IMR-90 (cell line): ENCODE results near the gene LYSMD3. TPM values are rescaled to one million over a fixed set of nuclear protein-coding genes. Genes with fewer than 3 reads are reported as not detected.

Experiments
- ATAC-seq: fragments of 200-7000 bp; cut with Tn5 transposase; 2 replicates; pipeline ENCODE4 v1.9.1; 2020; ENCODE audit warnings: low read depth, mild to moderate bottlenecking, moderate library complexity
- BruUV-seq: library from RNA; stranded (reverse); fragments of 400-500 nt; replicated peaks from 2 replicates; lab custom pipeline; 2021; lab: Mats Ljungman, UMichigan
- CTCF ChIA-PET: fragments of 300-600 bp; formaldehyde crosslinking; extraction: SDS; loops from one replicate; lab custom pipeline; 2021; ENCODE audit warnings: antibody characterized with exemption; lab: Yijun Ruan, JAX
- POLR2A ChIA-PET: fragments of 300-600 bp; sonication (Branson Sonifier 250); formaldehyde crosslinking; loops from one replicate; lab custom pipeline; 2022; ENCODE audit warnings: antibody characterized with exemption; ENCODE audit not compliant: unreplicated experiment; lab: Charles Lee
- DNase-seq: peaks from one replicate; pipeline ENCODE4 v3.0.0; 2013
- H2AFZ ChIP-seq: replicated peaks from 2 replicates; pipeline ENCODE3; 2013; ENCODE audit warnings: low read length, mild to moderate bottlenecking; ENCODE audit not compliant: poor library complexity
- H2AK5ac ChIP-seq: 2 replicates; pipeline ENCODE4 v1.6.1; 2013; ENCODE audit warnings: low read depth, low read length, inconsistent platforms
- H2AK9ac ChIP-seq: replicated peaks from 2 replicates; pipeline ENCODE3; 2013; ENCODE audit warnings: mild to moderate bottlenecking, low read depth, low read length, moderate library complexity; ENCODE audit not compliant: poor library complexity
- H2BK120ac ChIP-seq: 2 replicates; pipeline ENCODE4 v1.6.1; 2013; ENCODE audit warnings: low read depth, low read length, inconsistent platforms
- H2BK15ac ChIP-seq: 3 replicates; pipeline ENCODE4 v1.6.1; 2013; ENCODE audit warnings: low read depth, low read length, inconsistent platforms
- H2BK20ac ChIP-seq: 2 replicates; pipeline ENCODE4 v1.6.1; 2013; ENCODE audit warnings: low read depth, mild to moderate bottlenecking, inconsistent platforms, low read length, moderate library complexity
- H2BK5ac ChIP-seq: 2 replicates; pipeline ENCODE4 v1.6.1; 2013; ENCODE audit warnings: mild to moderate bottlenecking, low read depth, low read length, inconsistent platforms; ENCODE audit not compliant: poor library complexity, severe bottlenecking
- H3K14ac ChIP-seq: replicated peaks from 2 replicates; pipeline ENCODE4 v1.6.1; 2013; ENCODE audit warnings: low read depth, low read length, inconsistent platforms
- H3K18ac ChIP-seq: 2 replicates; pipeline ENCODE4 v1.6.1; 2013; ENCODE audit warnings: low read depth, low read length, control low read depth
- H3K23ac ChIP-seq: 2 replicates; pipeline ENCODE4 v1.6.1; 2013; ENCODE audit warnings: low read depth, low read length, inconsistent platforms
- H3K27ac ChIP-seq: 2 replicates; pipeline ENCODE4 v1.5.1; 2013; ENCODE audit warnings: mild to moderate bottlenecking, control low read depth, low read length; ENCODE audit not compliant: insufficient read depth
- H3K27me3 ChIP-seq: 2 replicates; pipeline ENCODE4 v1.6.1; 2013; ENCODE audit warnings: low read length; ENCODE audit not compliant: control insufficient read depth, insufficient read depth
- H3K36me3 ChIP-seq: 2 replicates; pipeline ENCODE4 v1.6.1; 2013; ENCODE audit warnings: low read length, mixed read lengths; ENCODE audit not compliant: control insufficient read depth, insufficient read depth
- H3K4ac ChIP-seq: 2 replicates; pipeline ENCODE4 v1.6.1; 2013; ENCODE audit warnings: low read depth, low read length, inconsistent platforms
- H3K4me1 ChIP-seq: 2 replicates; pipeline ENCODE4 v1.6.1; 2013; ENCODE audit warnings: low read length, mixed read lengths; ENCODE audit not compliant: control insufficient read depth, insufficient read depth
- H3K4me2 ChIP-seq: 2 replicates; pipeline ENCODE4 v1.6.1; 2013; ENCODE audit warnings: low read depth, mild to moderate bottlenecking, control low read depth, low read length, moderate library complexity
- H3K4me3 ChIP-seq: 2 replicates; pipeline ENCODE4 v1.5.1; 2013; ENCODE audit warnings: low read depth, mild to moderate bottlenecking, control low read depth, low read length, moderate library complexity; ENCODE audit not compliant: insufficient read depth
- H3K56ac ChIP-seq: 2 replicates; pipeline ENCODE4 v1.6.1; 2013; ENCODE audit warnings: low read length, inconsistent platforms; ENCODE audit not compliant: insufficient read depth; ENCODE audit errors: extremely low read depth
- H3K79me1 ChIP-seq, 2 experiments: 2 replicates each; pipeline ENCODE4 v1.6.1; 2013; ENCODE audit warnings: low read length in 2 of 2, inconsistent platforms in 1 of 2, low read depth in 1 of 2
- H3K9ac ChIP-seq: 2 replicates; pipeline ENCODE4 v1.6.1; 2013; ENCODE audit warnings: low read depth, low read length, control low read depth
- H3K9me1 ChIP-seq: 2 replicates; pipeline ENCODE4 v1.6.1; 2013; ENCODE audit warnings: low read length, inconsistent platforms; ENCODE audit not compliant: insufficient read depth
- H3K9me3 ChIP-seq: 2 replicates; pipeline ENCODE4 v1.6.1; 2013; ENCODE audit warnings: low read length; ENCODE audit not compliant: control insufficient read depth, insufficient read depth
- H4K20me1 ChIP-seq: 2 replicates; pipeline ENCODE4 v1.6.1; 2013; ENCODE audit warnings: low read length, inconsistent platforms; ENCODE audit not compliant: insufficient read depth
- H4K5ac ChIP-seq: 2 replicates; pipeline ENCODE4 v1.6.1; 2013; ENCODE audit warnings: mild to moderate bottlenecking, low read depth, low read length, control low read depth
- H4K8ac ChIP-seq, 2 experiments: 2 replicates each; pipeline ENCODE4 v1.6.1; 2013; ENCODE audit warnings: low read depth in 2 of 2, low read length in 2 of 2, control low read depth in 1 of 2, inconsistent platforms in 1 of 2
- H4K91ac ChIP-seq: 2 replicates; pipeline ENCODE4 v1.6.1; 2013; ENCODE audit warnings: low read depth, low read length, inconsistent platforms; ENCODE audit not compliant: insufficient read depth
- CEBPB ChIP-seq: IDR thresholded peaks from 2 replicates; pipeline ENCODE4 v1.6.1; 2012; ENCODE audit warnings: low read depth, low read length, improper control_type of control experiment
- FOS ChIP-seq: fragments of 150-350 bp; IDR thresholded peaks from 2 replicates; pipeline ENCODE4 v1.6.1; 2016; ENCODE audit warnings: low read depth, low read length
- MAZ ChIP-seq: IDR thresholded peaks from 2 replicates; pipeline ENCODE4 v1.6.1; 2012; ENCODE audit warnings: low read depth, mild to moderate bottlenecking, low read length, improper control_type of control experiment, moderate library complexity, borderline replicate concordance
- RAD21 ChIP-seq: IDR thresholded peaks from 2 replicates; pipeline ENCODE4 v1.6.1; 2012; ENCODE audit warnings: low read length, improper control_type of control experiment
- RCOR1 ChIP-seq: IDR thresholded peaks from 2 replicates; pipeline ENCODE4 v1.6.1; 2012; ENCODE audit warnings: mild to moderate bottlenecking, low read length, improper control_type of control experiment; ENCODE audit not compliant: insufficient replicate concordance
- RFX5 ChIP-seq: IDR thresholded peaks from 2 replicates; pipeline ENCODE4 v1.8.0; 2012; ENCODE audit warnings: low read depth, mild to moderate bottlenecking, low read length, moderate library complexity
- dilution Hi-C: fragments of 300-500 bp; cut with HindIII; formaldehyde crosslinking; loops from one replicate; pipeline ENCODE4 v1.14.3; 2018; ENCODE audit warnings: low sequenced_read_pairs; ENCODE audit not compliant: unreplicated experiment
- in situ Hi-C: fragments of 300-500 bp; cut with MboI; formaldehyde crosslinking; loops from 3 replicates; pipeline ENCODE4 v1.14.3; 2019; ENCODE audit warnings: low sequenced_read_pairs, inconsistent platforms, mixed read lengths
- intact Hi-C: fragments of 100-400 bp; cut with micrococcal nuclease; formaldehyde crosslinking; loops from 2 replicates; pipeline ENCODE4 v1.10.0; 2022
- polyA plus RNA-seq, 3 experiments: library from polyadenylated mRNA; depleted of rRNA; stranded (reverse); fragments of >200 nt; gene quantifications; 2 replicates each; pipeline ENCODE4 v1.2.3, GENCODE V29; 2012; ENCODE audit warnings: low replicate concordance in 1 of 3
- total RNA-seq: library from RNA; depleted of rRNA; stranded (reverse); fragments of >200 nt; gene quantifications from 2 replicates; pipeline ENCODE4 v1.2.3, GENCODE V29; 2012
- TF ChIP-seq, protein P1 (sequence below): fragments of 150-350 bp; IDR thresholded peaks from 2 replicates; pipeline ENCODE4 v1.6.1; 2016; ENCODE audit warnings: low read depth, mild to moderate bottlenecking, low read length, moderate library complexity, borderline replicate concordance

Gene LYSMD3
- total and polyA plus RNA-seq, 2 of the 4 experiments (the other 2 are of a cell fraction), result 10.2 to 21.1 TPM

DNA sequence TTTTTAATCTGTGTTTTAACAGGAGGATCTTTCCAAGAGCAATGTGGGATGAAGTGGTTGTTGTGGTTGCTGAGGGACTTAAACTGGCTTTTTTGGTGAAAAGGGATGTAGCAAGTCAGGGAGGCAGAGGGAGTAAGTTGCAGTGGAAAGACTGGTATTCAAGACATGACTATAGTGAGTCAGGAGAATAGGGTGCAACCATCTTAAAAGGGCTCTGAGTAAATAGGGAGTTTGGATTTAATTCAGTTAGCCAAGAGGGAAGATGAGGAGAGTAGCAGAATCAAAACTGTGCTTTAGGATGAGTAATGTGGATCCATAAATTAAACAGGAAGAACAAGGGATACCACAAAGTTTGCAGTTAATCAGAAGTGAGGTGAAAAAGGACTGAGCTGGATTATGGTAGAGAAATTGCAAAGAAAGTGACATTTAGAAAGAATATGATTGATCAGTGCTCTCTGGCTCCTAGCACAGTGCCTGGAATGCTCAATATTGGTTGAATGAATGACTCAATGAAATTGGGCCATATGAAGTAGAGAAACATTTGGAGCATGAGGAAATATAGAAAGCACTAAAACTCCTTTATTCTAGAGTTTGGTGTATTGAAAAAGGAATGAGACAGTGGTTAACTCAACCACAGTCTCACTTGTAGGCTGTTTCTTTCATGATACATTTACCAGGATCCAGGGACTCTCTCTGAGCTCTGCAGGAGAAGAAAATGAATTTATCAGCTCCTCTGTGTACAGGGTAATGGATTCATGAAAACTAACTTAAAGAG, 49.6 kb downstream of the LYSMD3 start:
- H3K4me2 ChIP-seq, result peak overlapping the region; percentile 24; the same call in 1 of the 2 replicates
- H2BK120ac ChIP-seq, result no peak overlapping the region
- H3K9ac ChIP-seq, result no peak overlapping the region
- H4K8ac ChIP-seq, result no peak overlapping the region; a peak in 1 of 4 replicates
- no peak overlapping the region for H3K56ac ChIP-seq
- H3K4me1 ChIP-seq, result peaks cover 3% of the 10 kb centered on the region; the same call in 1 of the 2 replicates
- ATAC-seq (peak; percentile 30), DNase-seq (peak; percentile 59)
- no peak overlapping the region for H3K4ac ChIP-seq
- H3K4me3 ChIP-seq, result no peak overlapping the region
- no peak overlapping the region for H3K18ac ChIP-seq
- no peak overlapping the region for H2AK9ac ChIP-seq
- H3K14ac ChIP-seq, result no peak overlapping the region; the same call in 1 of the 2 replicates
- ChIA-PET CTCF (interaction anchor here (0.6 kb wide), 1 partner anchor 210 kb away, joined by 3 read pairs; no protein-coding TSS in a partner anchor), POLR2A (no interaction called here)
- no peak overlapping the region for H2BK15ac ChIP-seq
- H3K36me3 ChIP-seq, result no peaks in the 10 kb centered on the region
- no peaks in the 10 kb centered on the region for H3K27me3 ChIP-seq
- no peak for TF ChIP-seq RCOR1
- no peak for TF ChIP-seq MAZ
- TF ChIP-seq, protein P1, sequence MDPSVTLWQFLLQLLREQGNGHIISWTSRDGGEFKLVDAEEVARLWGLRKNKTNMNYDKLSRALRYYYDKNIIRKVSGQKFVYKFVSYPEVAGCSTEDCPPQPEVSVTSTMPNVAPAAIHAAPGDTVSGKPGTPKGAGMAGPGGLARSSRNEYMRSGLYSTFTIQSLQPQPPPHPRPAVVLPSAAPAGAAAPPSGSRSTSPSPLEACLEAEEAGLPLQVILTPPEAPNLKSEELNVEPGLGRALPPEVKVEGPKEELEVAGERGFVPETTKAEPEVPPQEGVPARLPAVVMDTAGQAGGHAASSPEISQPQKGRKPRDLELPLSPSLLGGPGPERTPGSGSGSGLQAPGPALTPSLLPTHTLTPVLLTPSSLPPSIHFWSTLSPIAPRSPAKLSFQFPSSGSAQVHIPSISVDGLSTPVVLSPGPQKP, result no peak
- TF ChIP-seq CEBPB, result peak; percentile 22; the same call in 1 of the 2 replicates
- no peak for TF ChIP-seq RFX5
- no peak for TF ChIP-seq RAD21
- TF ChIP-seq FOS, result 0 out of 2 replicates have a peak, but pooled peaks have one; percentile 2
- no peak overlapping the region for H2AFZ ChIP-seq
- intact Hi-C loops (no loop called here), dilution Hi-C loops (no loop called here), in situ Hi-C loops (no loop called here)
- H2AK5ac ChIP-seq, result no peak overlapping the region
- H4K20me1 ChIP-seq, result no peaks in the 10 kb centered on the region
- H3K79me1 ChIP-seq, result no peaks in the 10 kb centered on the region
- H3K9me3 ChIP-seq, result no peaks in the 10 kb centered on the region
- H2BK5ac ChIP-seq, result peak overlapping the region; percentile 24
- H2BK20ac ChIP-seq, result no peak overlapping the region
- no peak overlapping the region for H3K23ac ChIP-seq
- no peak overlapping the region for H3K27ac ChIP-seq
- 0 out of 2 replicates have a peak, but pooled peaks cover 2% of the 10 kb centered on the region for H3K9me1 ChIP-seq
- no peak overlapping the region for H4K5ac ChIP-seq
- no TSS peak for BruUV-seq
- no peak overlapping the region for H4K91ac ChIP-seq
